GM21447 (cell line): ENCODE data around the gene LAMA1.

Experiments
- ATAC-seq: cut with Tn5 transposase; IDR thresholded peaks from one replicate; pipeline ENCODE4 v1.9.1; 2021; ENCODE audit not compliant: unreplicated experiment

Gene LAMA1

DNA sequence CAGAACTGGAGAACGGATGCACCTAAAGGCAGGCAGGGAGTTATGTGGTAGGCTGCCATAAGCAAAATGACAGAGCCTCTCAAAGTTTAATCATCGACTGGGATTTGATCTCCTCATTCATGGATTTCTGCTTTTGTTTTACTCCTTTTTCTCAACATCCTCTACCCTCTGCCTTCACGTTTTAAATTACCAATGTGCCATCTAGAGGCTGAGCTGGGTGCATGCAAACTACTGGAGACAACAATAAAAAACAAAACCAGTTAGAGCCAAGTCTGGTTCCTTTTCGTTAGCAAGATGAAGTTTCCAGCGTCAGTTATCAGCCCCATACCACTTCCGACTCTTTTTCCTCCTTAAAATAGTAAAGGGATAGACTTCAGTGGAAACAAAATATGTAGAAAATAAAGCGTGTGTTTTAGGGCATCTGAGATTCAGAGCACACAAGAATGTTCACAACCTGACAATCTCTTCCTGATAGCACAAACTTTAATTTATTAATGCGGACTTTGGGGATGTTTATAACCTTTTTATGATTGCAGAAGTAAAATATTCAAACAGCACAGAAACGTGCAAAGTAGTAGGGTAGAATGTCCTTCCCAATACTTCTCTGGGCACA lies 117.0 kb downstream of the LAMA1 start:
- no peak for ATAC-seq

DNA sequence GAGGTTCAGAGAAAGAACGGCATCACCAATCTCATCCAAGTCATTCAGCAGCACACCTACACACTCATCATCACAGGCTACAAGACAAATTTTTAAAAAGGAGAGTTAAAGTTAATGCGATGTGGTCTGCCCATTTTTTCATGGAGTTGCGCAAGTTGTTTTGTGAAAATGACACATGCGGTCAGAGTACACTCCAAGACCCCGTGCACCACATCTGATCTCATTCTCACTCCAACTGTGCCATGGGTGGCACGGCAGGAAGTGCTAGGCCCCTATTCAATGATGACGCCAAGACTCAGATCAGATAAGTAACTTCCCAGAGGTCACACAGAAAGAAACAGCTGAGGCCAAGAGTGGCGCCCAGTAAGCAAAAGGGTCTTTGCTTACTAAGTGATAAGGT lies 119.8 kb downstream of the LAMA1 start:
- no peak for ATAC-seq

GRCh38 chr18:6994771-6995430 lies 122.7 kb downstream of the LAMA1 start:
- ATAC-seq, result no peak

DNA sequence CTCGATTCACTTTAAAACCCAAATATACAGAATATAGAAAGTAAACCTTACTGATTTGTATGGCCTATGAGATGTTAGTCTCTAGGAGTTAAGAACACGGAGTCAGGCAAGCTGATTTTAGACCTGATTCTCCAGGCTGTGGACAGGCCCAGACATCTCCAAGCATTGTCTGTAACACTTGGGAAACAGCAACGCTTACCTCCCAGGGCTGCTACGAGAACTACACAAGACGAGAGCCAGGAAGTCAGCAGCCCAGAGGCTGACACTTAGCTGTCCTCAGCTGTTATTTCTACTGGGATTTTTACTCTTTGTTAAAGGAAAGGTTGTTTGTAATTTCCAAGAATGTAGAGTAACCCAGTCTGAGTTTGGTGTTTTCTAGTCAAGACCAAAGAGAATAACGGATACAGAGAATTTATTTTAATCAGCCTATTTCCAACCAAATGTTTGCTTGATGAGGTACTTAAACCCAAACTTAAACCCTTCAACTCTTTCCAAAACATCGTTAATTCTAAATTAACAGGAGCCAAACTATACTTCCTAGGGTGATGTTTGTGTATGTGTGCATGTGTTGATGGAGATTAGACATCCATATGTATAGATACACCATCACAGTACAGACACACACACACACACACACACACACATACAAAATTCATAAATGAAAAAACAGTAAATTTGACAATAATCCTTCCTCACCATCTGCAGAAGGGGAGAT lies 123.4 kb downstream of the LAMA1 start:
- ATAC-seq, result no peak

- no peak for ATAC-seq
Observed at GRCh38 chr18:6992761-6993160, 124.8 kb downstream of the LAMA1 start.

DNA sequence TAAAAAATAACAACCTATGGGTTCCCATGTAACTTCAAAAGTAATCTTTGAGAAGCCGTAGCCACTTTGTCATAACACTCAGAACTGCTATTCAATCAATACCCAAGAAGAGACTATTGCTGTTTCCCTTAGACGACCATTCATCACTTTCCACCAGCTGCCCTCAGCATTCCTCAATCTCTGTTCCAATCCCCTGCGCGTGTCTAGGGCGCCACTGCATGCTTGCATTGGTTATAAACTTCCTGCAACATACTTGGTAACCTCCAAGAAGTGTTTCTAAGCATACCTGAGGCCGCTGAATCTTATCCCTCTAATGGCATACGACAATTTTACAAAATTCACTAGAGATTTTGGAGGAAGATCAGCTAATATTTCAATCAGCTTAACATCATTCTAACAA lies 134.2 kb downstream of the LAMA1 start:
- ATAC-seq, result no peak

DNA sequence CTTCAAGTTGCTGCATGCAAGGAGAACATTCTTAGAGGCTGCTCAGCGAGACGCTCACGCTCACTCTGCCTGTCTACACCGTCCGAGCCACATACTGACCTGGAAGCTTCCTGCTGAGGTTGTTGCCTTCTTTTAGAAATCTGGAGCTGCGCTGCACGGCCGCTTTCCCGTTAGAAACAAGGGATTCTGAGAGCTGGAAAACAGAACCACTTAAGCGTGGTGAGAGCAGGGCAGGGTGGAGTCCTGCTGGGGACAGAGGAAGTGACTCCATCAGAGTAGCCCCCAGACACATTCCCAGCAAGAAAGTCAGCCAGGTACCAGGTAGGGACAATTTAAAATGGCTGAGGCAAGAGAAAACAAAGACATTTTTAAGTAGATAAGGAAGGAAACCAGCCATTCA lies 135.2 kb downstream of the LAMA1 start:
- no peak for ATAC-seq

DNA sequence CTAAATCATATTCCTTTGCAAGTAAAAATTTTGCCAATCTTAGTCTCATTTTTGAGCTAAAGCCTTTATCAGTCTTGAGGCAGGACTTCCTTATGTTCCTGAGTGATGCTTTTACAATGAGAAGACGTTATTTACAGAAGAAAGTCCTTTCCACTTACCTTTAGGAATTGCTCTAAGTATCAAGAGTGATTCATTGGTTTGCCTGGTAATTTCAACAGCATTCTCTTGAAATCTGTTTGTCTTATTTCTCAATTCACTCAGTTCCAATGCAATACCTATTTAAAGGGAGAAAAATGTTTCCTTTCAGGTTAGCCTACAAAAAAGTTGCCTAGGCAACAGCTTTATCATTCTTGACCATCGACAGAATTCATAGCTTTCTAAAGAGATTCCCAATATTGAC lies 137.2 kb downstream of the LAMA1 start:
- no peak for ATAC-seq

GRCh38 chr18:6979954-6980353 lies 137.6 kb downstream of the LAMA1 start:
- no peak for ATAC-seq

DNA sequence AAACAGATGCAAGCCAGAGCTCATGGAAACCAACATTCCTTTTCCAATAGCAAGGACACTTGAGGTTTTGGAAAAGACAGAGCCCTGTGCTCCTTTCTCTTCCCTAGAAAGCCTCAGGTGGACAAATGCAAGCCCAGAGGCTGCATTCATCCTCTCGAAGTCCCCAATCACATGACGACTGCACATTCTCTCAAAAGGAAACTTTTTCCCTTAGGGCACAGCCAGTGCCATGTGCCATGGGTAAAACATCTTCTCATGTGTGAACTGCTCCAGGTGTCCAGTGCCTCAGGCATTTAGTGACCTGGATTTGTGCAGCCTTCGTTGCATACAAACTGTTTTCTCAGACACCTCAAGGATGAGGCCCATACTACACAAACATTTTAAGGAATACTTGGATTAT lies 140.7 kb downstream of the LAMA1 start:
- no peak for ATAC-seq

GRCh38 chr18:6975084-6975483 lies 142.5 kb downstream of the LAMA1 start:
- ATAC-seq, result no peak

GRCh38 chr18:6971823-6972478 lies 145.6 kb downstream of the LAMA1 start:
- no peak for ATAC-seq

DNA sequence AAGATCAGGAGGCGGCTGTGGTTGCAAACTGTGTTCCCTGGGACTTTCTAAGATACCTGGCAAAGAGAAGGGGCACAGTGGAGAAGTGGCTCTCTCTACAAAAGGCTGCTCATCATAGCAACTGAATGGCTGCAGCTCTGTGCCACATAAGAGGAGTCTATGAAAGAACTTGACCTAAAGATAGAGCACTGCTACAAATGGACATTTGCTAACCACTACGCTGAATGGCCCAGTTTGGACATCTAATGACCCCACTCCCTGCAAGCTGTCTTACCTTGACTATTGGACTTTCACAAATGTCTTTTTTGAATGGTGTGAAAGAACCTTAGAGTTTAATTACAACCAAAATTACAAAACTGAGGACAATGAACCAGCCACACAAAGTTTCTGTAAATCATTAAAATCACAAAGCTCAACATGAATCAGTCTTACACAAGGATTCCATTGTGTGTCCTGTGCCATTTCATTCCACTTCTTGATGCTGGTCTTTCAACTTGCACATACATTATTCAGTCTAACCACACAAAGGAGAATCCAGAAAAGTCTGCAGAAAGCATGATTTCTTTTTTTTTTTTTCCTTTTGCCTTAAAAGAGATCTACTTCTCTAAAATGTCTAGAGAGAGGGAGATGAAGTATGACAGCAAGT lies 154.0 kb downstream of the LAMA1 start:
- ATAC-seq, result no peak

DNA sequence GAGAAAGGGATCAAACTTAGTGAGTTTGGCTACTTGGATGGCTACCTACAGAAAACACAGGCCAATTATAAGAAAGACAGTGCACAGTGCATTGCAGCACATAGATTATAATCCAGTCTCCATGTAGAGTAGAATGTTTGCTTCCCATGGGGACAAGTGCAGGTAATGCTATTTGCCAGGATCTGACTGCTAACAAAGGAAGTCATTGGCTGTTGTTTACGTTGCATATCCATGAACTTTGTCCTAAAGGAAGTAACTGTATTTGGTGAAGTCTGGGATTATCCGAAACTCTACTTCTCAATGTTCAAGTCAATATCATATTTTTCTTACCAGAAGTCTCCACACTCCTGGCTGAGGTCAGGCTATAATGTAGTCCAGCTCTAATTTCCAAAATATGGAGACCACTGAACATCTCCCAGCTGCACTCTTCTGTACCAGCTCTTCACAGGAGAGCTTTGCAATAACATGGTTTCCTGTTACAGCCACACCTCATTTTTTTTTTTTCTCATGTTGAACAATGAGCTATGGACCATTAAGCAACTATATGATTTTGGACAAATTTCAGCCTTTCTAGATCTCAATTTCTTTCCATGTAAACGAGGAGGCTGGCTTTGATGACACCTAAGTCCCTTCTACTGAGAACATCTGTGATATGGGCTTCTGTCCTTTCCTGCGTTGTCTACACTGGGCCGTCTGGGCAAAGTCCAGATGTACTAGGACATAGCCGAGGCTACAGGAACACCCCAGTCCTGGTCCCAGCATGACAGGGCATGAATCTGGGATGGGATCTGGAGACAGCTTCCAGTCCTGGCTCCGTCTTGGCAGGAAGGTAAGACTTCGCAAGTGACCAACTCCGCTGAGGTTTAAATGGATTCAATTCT lies 154.8 kb downstream of the LAMA1 start:
- no peak for ATAC-seq

DNA sequence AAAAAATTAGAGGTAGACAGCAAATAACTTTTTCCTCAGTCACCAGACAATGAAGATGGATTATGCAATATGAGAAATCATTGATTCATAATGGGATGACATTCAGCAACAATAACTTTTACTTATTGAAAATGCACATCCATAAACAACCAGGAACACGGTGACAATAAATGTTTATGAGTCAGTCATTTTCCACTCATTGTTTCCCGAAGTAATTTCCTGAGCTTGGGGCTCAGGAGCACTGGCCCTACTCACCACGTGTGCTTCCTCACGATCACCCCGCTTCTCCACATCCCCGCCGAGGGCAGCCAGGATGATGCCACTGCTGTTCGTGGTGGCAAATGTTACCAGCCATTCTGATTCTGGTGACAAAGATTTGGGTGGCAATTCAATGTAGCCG lies 156.3 kb downstream of the LAMA1 start:
- no peak for ATAC-seq

GRCh38 chr18:6960656-6961055 lies 156.9 kb downstream of the LAMA1 start:
- no peak for ATAC-seq

DNA sequence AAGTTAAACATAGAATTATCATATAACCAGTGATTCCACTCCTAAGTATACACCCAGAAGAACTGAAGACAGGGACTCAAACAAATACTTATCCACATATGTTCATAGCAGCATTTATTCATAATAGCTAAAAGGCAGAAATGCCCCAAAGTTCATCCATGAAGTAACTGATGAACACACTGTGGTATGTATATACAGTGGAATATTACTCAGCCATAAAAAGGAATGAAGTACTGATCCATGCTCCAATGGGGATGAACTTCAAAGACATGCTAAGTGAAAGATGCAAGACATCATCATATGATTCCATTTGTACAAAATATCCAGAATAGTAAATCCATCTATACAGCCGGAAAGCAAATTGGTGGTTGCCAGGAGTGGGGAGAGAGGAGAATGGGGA lies 157.5 kb downstream of the LAMA1 start:
- ATAC-seq, result no peak

GRCh38 chr18:6959110-6959509 lies 158.5 kb downstream of the LAMA1 start:
- no peak for ATAC-seq

DNA sequence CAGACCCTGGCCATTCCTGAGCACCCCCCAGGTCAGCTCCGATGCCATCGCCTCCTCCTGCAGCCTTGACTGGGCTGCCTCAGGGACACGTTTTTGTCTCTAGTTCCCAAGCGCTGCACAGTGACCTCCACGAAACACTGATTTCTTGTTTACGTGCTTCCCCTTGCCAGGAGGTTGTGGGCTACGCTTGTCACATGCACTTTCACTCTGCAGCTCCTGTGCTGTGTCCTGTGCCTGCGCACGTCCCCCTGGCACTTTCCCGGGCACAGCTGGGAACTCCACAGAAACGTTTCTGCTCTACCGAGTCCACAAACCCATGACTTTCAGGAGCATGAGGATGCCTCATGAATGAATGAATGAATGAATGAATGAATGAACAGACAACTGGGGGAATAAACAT lies 160.6 kb downstream of the LAMA1 start:
- no peak for ATAC-seq

DNA sequence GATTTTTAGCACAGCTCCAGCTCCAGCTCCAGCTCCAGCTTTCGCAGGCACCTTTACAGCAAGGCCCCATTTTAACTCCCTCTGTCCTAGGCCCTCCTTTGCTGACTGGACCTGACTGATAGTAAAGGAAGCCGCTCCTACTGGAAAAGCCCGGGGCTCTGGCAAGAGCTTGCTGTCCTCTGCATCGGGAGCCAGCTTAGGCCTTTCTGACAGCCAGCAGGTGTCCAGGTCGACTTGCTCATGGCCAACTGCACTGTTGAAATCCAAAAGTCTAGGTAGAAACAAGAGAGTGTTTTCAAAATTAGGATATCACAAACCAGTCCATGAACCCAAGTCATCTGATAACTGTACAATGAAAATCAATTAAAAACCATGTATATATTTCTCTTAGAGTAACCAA lies 161.1 kb downstream of the LAMA1 start:
- ATAC-seq, result no peak
